Myocyte (in vitro differentiated cells): Measurements from ENCODE around the gene SETD2. TPM values are rescaled to one million over a fixed set of nuclear protein-coding genes. Genes with fewer than 3 reads are reported as not detected.

ENCODE experiments used
- DNase-seq: peaks from one replicate; pipeline ENCODE4 v3.0.0-alpha.2; 2012; ENCODE audit warnings: low read depth
- total RNA-seq: library from RNA; depleted of rRNA; stranded (reverse); fragments of >200 nt; gene quantifications from 2 replicates; pipeline ENCODE4 v1.2.3, GENCODE V29; 2014

SETD2 gene
- total RNA-seq, 1 donor from 2014 or later = 31.3 TPM

DNA sequence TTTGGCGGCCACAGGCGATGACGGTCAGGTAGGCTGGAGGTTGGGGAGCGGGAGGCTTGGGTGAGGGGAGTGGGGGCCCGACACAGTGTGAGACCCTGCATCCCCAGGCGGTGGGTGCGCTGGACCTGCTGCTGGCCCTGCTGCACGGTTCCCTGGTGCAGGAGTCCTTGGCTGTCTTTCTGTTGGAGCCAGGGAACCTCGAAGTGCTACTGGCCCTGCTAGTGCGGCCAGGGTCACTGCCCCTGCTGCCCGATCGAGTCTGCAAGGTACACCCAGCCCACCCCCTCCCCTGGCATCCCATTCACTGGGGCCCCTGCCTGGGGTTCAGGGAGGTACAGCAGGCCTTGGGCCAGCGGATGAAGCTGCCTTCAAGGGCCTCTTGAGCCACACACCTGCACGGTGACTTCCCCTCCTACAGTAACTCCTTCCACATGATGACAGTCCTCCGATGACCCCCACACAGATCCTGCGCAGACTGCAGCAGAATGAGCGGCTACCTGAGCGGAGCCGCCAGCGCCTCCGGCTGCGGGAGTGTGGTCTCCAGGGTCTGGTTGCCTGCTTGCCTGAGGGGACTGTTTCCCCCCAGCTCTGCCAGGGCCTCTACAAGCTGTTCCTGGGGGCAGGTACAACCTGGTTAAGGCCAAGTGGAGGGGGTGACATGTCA, 164.9 kb downstream of the SETD2 start:
- DNase-seq = no peak

DNA sequence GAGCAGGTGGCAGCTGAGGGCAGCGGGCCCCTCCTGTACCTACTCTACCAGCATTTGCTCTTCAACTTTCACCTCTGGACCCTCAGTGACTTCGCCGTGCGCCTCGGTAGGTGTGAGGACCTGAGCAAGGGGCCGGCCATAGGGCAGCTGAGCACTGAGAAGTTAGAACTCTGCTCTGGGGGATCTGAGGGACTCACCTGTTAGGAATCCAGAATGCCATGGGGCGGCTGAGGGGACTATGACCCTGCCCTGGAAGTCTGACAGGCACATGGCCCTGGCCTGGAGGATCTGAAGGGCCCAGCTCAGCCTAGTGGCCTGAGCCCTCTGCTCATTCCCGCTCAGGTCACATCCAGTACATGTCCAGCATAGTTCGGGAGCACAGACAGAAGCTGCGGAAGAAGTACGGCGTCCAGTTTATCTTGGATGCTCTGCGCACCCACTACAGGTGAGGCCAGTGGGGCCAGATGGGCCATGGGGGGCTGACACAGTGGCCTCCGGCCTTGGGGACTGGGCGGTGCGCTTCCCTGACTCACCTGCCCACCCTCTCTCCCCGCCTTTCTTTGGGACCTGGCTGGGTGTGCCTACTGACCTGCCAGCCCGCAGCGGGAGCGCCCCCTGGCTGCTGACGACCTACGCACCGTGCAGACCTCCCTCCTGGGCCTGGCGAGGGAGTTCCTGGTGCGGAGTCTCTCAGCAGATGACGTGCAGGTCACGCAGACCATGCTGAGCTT, 165.6 kb downstream of the SETD2 start:
- DNase-seq = no peak

DNA sequence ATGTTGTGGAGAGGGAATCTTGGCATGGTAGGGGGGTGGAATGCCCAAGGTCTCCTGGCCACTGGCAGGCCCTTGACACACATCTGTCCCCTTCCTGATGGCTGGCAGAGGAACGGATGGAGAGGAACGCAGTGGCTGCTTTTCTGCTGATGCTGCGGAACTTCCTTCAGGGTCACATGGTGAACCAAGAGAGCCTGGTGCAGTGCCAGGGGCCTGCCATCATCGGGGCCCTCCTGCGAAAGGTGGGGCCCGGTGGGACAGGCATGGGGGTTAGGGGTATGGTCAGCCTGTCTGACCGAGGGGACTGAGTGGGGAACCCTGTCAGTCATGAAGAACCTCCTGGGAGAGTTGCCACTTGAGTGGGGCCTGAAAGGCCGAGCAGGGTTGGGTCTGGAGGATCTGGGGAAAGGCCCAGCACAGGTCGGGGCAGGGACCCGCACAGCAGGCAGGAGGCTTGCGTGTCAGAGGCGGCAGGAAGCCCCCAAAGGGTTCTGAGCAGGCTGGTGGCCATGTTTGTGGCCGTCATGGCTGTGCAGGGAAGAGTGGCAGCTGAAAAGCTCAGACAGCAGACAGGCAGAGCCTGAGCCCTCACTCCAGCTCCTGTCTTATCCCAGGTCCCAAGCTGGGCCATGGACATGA, 166.3 kb downstream of the SETD2 start:
- DNase-seq = no peak

DNA sequence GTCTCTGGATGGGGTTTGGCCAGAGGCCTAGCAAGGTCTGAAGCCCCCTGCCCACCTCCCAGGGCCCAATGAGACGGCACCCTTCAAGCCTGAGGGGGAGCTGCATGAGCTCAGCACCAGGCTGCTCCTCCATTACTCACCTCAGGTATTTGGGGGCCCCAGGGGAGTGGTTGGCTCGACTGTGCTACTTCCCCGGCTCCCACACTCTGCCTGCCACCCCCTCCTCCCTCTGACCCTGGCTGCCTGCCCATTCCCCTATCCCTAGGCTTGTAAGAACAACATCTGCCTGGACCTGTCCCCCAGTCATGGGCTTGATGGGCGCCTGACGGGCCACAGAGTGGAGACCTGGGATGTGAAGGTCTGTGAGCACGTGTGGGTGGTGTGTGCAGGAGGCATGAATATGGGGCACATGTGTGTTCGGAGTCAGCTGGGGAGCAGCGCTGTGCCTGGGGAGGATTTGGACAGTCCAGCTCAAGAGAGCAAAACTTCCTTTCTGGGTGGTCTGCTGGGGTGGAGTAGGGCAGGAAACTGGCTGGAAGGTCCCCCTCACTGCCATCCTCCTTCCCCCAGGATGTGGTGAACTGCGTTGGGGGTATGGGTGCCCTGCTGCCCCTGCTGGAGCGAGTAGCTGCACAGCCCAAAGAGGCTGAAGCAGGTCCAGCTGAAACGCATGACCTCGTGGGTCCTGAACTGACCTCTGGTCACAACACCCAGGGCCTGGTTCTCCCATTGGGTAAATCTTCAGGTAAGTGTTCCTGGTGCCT, 167.0 kb downstream of the SETD2 start:
- DNase-seq = no peak

DNA sequence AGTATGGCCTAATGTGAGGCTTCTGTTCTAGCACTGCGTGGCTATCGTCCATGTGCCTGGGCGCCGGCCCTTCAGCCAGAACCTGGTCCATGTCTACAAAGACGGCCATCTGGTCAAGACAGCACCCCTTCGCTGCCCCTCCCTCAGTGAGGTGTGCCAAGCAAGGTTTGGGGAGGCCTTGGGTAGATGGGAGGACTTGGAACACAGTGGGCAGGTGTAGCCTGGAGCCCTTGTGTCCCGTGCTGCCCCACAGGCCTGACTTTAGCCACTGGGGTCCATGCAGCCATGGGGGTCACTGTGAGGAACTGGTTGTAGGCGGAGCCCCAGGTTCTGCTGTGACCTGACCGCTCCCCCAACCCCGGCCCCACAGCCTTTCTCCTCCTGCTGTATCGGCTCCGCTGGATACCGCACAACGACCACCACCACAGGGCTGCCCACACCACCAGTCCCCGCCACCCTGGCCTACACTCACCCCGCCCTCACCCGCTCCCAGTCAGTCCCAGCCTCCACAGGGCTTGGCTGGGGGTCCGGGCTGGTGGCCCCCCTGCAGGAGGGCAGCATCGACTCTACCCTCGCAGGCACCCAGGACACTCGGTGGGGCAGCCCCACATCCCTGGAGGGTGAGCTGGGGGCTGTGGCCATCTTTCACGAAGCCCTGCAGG, 167.9 kb downstream of the SETD2 start:
- DNase-seq = no peak

DNA sequence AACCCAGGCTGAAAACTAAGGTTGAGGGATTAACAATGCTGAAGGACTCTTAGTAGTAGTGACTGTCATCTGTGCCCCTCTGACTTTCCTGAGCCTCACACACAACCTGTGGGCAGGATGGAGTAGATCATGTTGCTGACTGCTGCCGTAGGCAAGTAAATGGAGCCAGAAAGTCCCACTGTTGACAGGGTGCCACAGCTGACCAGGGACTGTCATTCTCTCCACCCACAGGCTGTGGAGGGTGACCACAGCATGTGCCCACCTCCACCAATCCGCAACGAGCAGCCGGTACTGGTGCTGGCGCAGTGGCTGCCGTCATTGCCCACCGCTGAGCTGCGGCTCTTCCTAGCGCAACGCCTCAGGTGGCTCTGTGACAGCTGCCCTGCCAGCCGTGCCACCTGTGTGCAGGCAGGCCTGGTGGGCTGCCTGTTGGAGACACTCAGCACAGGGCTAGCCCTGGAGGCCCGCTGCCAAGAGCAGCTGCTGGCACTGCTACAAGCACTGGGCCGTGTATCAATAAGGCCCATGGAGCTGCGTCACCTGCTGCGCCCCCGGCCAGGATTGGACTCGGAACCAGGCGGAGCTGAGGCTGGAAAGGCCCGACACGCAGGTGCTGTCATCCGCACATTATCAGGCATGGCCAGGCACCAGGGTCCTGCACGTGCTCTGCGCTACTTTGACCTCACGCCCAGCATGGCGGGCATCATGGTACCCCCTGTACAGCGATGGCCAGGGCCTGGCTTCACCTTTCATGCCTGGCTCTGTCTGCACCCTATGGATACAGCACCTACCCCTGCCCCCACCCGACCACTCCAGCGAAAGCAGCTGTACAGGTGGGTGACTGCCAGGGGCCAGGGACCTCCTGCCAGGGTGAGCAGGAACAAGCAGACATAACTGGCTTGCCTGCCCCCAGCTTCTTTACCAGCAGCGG, 168.8 kb downstream of the SETD2 start:
- peak; percentile 80 for DNase-seq

DNA sequence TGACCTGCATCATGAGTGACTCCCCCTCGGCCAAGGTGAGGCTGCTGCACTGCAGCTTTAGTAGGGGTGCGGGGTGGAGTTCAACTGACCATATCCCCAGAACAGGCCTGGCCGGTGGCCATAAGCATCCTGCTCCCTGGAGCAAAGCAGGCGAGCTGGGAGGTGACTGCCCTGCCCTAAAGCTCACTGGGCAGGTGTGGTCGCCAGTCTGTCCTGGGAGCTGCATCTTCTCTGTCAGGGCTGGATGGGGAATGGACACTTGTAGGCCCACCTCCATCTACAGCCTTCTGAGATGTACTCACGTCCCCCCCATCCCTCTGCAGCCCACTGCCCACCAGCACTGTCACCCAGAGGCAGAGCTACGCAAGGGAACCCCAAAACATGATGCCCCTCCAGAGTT, 169.9 kb downstream of the SETD2 start:
- no peak for DNase-seq

DNA sequence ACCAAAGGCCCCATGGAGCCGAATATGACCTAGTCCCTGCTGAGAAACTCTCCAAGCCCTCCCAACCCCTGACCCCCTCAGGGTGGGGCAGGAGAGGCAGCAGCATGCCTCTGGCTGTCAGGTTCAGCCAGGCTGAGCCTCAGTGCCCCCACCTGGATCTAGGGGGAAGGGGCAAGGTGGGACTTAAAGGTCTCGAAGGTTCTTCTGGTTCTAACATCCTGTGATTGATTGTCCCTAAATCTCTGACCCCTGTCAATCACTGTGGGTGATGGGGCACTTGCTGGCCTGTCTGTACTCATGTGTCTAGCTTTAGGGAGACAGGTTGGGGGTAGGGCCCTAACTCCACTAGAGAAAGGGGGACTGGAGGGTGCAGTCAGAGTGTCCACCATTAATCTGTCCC, 170.6 kb downstream of the SETD2 start:
- DNase-seq = no peak

DNA sequence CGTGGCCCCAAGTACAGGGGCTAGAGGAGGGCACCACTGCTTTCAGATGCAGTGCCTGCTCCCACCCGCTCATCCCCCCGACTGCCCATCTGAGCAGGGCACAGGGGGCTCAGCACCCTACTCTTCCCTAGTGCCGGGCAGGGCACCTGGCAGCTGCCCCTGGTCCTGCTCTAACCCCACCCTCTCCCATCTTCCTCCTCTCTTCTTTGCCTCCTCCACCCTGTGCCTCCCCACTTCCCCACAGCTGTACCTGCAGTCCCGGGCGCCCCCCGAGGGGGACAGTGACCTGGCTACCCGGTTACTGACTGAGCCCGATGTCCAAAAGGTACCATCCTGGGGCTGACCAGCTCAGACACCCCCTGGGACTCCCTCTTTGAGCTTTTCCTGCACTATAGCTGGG, 171.7 kb downstream of the SETD2 start:
- DNase-seq = no peak

DNA sequence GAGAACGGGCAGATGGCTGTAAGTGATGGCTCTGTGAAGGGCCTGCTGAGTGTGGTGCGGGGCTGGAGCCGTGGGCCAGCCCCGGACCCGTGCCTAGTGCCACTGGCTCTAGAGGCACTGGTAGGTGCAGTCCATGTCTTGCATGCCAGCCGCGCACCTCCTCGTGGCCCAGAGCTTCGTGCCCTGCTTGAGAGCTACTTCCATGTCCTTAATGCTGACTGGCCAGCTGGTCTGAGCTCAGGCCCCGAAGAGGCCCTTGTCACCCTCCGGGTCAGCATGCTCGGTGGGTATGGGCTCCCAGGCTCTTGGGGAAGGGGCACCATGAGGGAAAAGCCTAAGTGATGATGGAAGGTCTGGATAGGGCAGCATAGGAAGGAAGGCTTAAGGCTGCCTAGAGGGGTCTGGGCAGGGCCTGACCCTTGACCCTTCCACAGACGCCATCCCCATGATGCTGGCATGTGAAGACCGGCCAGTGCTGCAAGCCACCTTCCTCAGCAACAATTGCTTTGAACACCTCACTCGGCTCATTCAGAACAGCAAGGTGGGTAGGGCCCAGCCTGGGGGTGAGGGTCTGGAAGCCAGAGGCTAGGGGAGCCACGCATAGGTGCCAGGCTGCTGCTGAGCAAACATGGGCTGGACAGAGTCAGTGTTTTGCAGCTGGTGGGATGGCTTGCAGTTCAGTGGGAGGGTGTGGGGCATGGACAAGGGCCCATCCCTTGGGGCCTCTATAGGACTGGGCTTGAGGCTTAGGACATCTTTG, 172.3 kb downstream of the SETD2 start:
- no peak for DNase-seq

DNA sequence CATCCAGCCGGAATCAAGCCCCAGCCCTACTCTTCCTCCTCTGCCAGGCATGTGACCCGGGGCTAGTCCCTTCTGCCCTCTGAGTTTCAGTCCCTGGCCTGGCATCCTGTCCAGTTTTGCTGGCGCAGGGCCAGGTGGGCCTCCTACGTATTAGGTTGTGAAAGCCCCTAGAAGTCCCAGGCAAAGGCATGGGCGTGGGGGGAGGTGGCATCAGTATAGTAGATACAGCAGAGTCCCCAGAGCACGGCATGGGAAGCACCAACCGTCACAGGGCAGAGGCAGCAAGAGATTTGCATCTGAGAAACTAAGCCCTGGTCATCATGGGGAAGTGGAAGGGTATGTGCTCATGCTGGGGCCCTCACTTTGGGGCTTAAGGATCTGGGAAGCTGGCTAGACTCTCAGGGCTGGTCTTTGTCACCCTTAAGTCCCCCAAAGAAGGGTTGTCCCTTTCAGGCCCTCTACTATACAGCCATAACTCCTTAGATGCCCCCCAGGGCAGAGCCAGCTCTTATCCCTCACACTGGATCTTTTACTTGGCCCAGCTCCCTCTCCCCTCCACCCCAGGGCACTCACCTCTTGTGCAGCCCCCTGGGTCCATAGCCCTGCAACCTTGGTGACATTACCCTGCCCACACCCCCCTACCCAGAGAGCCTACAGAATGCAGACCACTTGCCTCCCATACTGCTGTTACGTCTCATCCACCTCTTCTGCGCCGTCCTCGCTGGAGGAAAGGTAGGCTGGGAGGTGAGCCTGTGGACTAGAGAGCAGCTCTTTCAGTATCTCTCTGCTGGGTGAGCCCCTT, 173.1 kb downstream of the SETD2 start:
- DNase-seq = no peak

DNA sequence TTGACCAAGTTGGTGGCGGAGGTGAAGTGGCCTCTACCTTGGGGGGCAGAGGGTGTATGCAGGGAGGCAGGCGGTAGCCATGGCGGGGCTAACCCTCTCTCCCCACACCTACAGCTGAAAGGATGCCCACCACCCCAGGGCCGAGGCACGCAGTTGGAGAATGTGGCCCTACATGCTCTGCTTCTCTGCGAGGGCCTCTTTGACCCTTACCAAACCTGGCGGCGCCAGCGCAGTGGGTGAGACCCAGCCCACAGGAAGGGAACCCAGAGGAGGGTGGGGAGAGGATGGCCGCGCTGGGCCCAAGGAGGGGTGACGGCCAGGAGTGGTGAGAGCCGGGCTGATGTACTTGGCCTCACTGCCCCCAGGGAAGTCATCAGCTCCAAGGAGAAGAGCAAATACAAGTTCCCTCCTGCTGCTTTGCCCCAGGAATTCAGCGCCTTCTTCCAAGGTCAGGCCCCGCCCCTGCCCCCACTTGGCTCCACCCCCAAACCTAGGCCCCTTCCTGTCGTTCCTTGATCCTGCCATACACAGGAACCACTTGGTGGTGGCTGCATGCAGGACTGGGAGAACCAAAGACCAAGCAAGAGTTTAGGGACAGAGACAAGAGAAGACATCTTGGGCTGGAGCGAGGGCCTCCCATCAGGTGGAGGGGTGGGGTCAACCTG, 174.6 kb downstream of the SETD2 start:
- DNase-seq = no peak

DNA sequence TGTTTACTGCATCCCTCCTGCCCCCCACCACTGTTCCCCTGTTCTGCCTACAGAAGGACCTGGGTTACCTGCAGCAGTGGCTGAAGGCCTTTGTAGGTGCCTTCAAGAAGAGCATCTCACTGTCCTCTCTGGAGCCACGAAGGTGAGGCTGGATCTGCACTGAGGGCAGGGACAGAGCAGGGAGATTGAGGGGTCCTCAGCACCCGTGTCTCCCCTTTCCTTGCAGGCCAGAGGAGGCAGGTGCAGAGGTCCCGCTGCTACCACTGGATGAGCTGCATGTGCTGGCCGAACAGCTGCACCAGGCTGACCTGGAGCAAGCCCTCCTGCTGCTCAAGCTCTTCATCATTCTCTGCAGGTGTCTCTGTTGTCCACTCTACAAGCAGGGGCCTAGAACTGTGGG, 175.3 kb downstream of the SETD2 start:
- no peak for DNase-seq

DNA sequence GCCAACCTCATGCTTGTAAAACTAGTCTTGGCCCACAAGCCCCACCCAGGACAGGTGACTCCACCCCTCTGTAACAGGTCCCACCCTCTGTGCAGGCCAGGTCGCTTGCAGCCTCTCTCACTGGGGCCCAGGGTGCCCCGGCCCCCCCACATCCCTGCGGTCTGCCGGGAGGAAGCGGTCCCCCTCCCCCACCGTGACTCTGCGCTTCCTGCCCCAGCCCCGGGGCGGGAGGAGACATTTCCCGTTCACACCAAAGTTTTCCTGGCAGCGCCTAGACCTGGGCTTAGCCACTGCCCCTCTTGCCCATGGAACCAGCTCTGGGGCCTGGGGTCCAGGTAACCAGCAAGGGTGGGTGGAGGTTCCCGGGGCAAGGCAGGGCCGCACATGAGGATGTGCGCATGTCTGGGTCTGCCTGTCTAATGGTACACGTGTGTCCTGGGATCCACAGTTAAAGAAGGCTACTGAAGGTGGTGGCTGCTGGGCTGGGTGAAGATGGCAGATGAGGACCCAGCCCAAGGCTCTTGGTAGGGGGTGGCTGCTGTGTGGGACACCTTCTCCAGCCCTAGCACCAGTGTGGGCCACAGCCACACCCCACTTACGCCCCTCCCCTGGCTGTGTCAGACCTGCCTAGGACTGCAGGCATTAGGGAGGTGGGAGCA, 176.0 kb downstream of the SETD2 start:
- no peak for DNase-seq

DNA sequence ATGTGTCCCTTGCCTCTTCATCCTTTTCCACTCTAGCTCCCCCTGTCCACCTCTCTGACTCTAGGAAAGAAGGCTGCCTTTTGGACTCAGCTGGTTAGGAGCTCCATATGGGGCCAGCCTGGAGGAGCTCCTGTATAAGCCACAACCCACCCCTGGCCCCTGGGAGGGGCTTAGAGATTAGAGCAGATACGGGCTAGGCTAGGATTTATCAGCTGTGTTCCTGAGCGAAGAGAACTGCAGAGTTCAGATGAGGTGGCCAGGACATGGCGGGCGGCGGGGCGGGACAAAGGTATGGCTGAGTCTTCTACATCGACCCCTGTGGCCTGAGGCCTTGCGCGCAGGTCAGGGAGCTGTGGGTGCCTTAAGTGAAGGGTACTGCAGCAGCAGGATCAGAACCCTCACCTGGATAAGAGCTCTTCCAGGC, 176.6 kb downstream of the SETD2 start:
- DNase-seq = no peak

DNA sequence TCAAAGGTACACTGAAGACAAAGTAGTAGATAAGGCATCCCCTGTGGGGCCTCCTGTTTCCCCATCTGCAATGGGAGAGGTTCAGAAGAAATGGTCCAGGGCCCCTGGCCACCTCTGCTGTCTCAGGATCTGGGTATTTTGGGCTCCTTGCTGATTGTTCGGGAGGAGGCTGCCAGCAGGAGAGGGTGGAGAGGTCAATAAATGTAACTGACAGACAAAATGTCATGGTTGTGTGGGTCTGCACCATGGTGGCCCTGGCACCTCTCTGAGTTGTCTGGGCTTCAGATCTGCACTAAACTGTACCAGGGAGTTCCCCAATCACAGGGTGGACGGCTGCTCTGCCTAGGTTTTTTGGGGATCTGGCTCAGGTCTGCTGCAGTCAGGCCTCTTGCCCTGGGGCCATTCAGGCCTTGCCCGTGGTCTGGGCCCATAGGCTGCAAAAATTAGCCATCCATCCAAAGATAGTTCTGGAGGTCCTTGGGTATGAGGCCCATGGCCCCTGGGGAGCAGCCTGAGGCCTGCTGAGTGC, 177.1 kb downstream of the SETD2 start:
- DNase-seq = no peak

DNA sequence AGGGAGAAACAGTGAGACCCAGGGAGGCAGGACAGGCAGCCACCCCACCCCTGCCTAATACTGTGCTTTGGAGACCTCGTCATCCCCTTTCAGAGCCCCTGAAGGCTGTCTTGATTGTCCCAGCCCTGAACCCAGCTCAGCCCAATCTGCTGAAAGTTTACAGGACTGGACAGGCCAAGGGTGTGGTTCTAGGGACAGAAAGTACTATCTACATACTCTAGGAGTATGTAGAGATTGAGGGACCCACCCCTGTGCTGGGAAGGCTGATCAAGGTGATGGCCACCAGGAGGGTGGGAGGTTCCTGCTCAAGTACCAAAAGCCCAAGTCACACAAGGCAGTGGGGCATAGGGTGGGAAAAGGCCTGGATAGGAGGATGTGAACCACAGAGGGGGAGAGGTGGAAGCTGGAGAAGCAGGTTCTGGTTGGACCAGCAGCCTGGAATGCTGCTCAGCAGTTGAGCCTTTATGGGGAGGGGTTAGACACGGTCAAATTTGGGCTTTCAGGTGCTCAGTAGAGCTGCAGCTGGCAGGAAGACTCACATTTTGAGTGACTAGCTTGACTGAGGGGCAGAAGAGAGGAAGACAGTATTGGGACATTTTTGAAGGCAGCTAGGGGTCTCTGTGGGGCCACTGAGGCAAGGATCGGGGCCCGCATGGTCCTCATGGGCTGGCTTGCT, 177.7 kb downstream of the SETD2 start:
- DNase-seq = no peak
